CD14-positive monocyte (primary cell): ENCODE measurements around the gene STAC3. TPM values are rescaled to one million over a fixed set of nuclear protein-coding genes. Genes with fewer than 3 reads are reported as not detected.
A peak's percentile ranks its signal among the peaks of the same experiment; 100 is the strongest.

ENCODE experiments used
- DNase-seq, 3 donors: peaks; one replicate each; pipeline ENCODE4 v3.0.0-alpha.2; 2011 to 2022
- H2AFZ ChIP-seq: 2 replicates; pipeline ENCODE4 v1.6.0; 2012; ENCODE audit warnings: mild to moderate bottlenecking, low read depth, low read length, inconsistent platforms; ENCODE audit not compliant: insufficient read depth, poor library complexity, severe bottlenecking
- H3K27ac ChIP-seq, 2 donors: 1 replicate in 1 of 2; 2 replicates in 1 of 2; pipeline ENCODE4 v1.5.1; 2012 to 2013; ENCODE audit warnings: low read length in 2 of 2, control low read depth in 1 of 2, inconsistent platforms in 1 of 2, low read depth in 1 of 2, mild to moderate bottlenecking in 1 of 2
- H3K27me3 ChIP-seq, 2 donors: one replicate each; pipeline versions ENCODE4 v1.6.0 to v1.6.1; 2011 to 2013; ENCODE audit warnings: low read length in 2 of 2; ENCODE audit not compliant: control insufficient read depth in 2 of 2, insufficient read depth in 2 of 2
- H3K36me3 ChIP-seq, 2 donors: replicated peaks in 1 of 2; 1 replicate in 1 of 2; 2 replicates in 1 of 2; pipeline versions ENCODE4 v1.5.1 to v1.6.1; 2012 to 2013; ENCODE audit warnings: low read length in 2 of 2, control low read depth in 1 of 2, inconsistent platforms in 1 of 2, mild to moderate bottlenecking in 1 of 2; ENCODE audit not compliant: insufficient read depth in 2 of 2, control insufficient read depth in 1 of 2
- H3K4me1 ChIP-seq, 2 donors: 1 replicate in 1 of 2; 2 replicates in 1 of 2; pipeline versions ENCODE4 v1.5.1 to v1.6.1; 2012 to 2013; ENCODE audit warnings: low read length in 2 of 2, control low read depth in 1 of 2, inconsistent platforms in 1 of 2, mild to moderate bottlenecking in 1 of 2, moderate library complexity in 1 of 2; ENCODE audit not compliant: insufficient read depth in 2 of 2, control insufficient read depth in 1 of 2
- H3K4me2 ChIP-seq: replicated peaks from 2 replicates; pipeline ENCODE3; 2012; ENCODE audit warnings: low read length, moderate library complexity, mild to moderate bottlenecking; ENCODE audit not compliant: poor library complexity, severe bottlenecking; ENCODE audit errors: extremely low read depth
- H3K4me3 ChIP-seq, 3 experiments: fragments of 200-600 bp in 1 of 3; sonication (generic) in 1 of 3; replicated peaks in 1 of 3; 1 replicate in 2 of 3; 2 replicates in 1 of 3; pipeline ENCODE4 v1.5.1; 2011 to 2013; ENCODE audit warnings: low read length in 3 of 3, mild to moderate bottlenecking in 3 of 3, control low read depth in 2 of 3, low read depth in 2 of 3, inconsistent platforms in 1 of 3, moderate library complexity in 1 of 3
- H3K79me2 ChIP-seq: 2 replicates; pipeline ENCODE4 v1.6.0; 2012; ENCODE audit warnings: mild to moderate bottlenecking, control low read depth, inconsistent platforms, low read length, moderate library complexity; ENCODE audit not compliant: insufficient read depth
- H3K9ac ChIP-seq: 2 replicates; pipeline ENCODE4 v1.6.0; 2017; ENCODE audit warnings: low read length, mild to moderate bottlenecking; ENCODE audit not compliant: insufficient read depth, poor library complexity, severe bottlenecking
- H3K9me3 ChIP-seq, 2 donors: replicated peaks in 1 of 2; 1 replicate in 1 of 2; 2 replicates in 1 of 2; pipeline versions ENCODE4 v1.5.1 to v1.6.1; 2012 to 2013; ENCODE audit warnings: low read length in 2 of 2, control low read depth in 1 of 2; ENCODE audit not compliant: control insufficient read depth in 1 of 2, insufficient read depth in 1 of 2
- H4K20me1 ChIP-seq: 2 replicates; pipeline ENCODE4 v1.6.0; 2012; ENCODE audit warnings: mild to moderate bottlenecking, low read length, control low read depth, moderate library complexity; ENCODE audit not compliant: insufficient read depth
- H3K27ac Mint-ChIP-seq, 7 donors: one replicate each; pipeline ENCODE4 v1.8.0; 2020; ENCODE audit warnings: mild to moderate bottlenecking in 7 of 7, mixed read lengths in 7 of 7, moderate library complexity in 6 of 7, inconsistent platforms in 2 of 7
- H3K27me3 Mint-ChIP-seq, 3 donors: one replicate each; pipeline ENCODE4 v1.8.0; 2021 to 2022; ENCODE audit warnings: low read depth in 3 of 3, mild to moderate bottlenecking in 3 of 3, mixed read lengths in 3 of 3, moderate library complexity in 3 of 3, inconsistent platforms in 1 of 3
- H3K36me3 Mint-ChIP-seq, 2 donors: one replicate each; pipeline ENCODE4 v1.8.0; 2020; ENCODE audit warnings: mixed read lengths in 2 of 2, inconsistent platforms in 1 of 2, mild to moderate bottlenecking in 1 of 2
- H3K4me1 Mint-ChIP-seq: one replicate; pipeline ENCODE4 v1.8.0; 2020; ENCODE audit warnings: mild to moderate bottlenecking, mixed read lengths
- H3K4me3 Mint-ChIP-seq, 2 donors: one replicate each; pipeline ENCODE4 v1.8.0; 2020; ENCODE audit warnings: mild to moderate bottlenecking in 2 of 2, mixed read lengths in 2 of 2, moderate library complexity in 1 of 2
- H3K9me3 Mint-ChIP-seq, 7 donors: one replicate each; pipeline ENCODE4 v1.8.0; 2020 to 2022; ENCODE audit warnings: mixed read lengths in 7 of 7, mild to moderate bottlenecking in 6 of 7, moderate library complexity in 6 of 7, inconsistent platforms in 2 of 7
- CTCF ChIP-seq: fragments of 200-600 bp; IDR thresholded peaks from one replicate; pipeline ENCODE4 v1.8.0; 2022; ENCODE audit warnings: antibody characterized with exemption, mild to moderate bottlenecking
- WGBS: methylation state at CpG from one replicate; pipeline ENCODE4 v1.1.5; 2013; ENCODE audit warnings: missing lambda C conversion rate; ENCODE audit not compliant: insufficient coverage; 5-methylcytosine and 5-hydroxymethylcytosine counted together
- intact Hi-C, 2 donors: fragments of 100-400 bp; cut with micrococcal nuclease; formaldehyde crosslinking; loops; one replicate each; pipeline versions ENCODE4 v1.15.0 to v1.15.1; 2023
- polyA plus RNA-seq, 3 donors: library from polyadenylated mRNA; depleted of rRNA in 1 of 3; unstranded in 2 of 3; stranded (reverse) in 1 of 3; fragments of 300-500 nt in 2 of 3; fragments of >200 nt in 1 of 3; fragmentation: Illumina TruSeq in 2 of 3; gene quantifications; 1 replicate in 2 of 3; 2 replicates in 1 of 3; pipeline ENCODE4 v1.2.3, GENCODE V29; 2012 to 2021

The STAC3 gene
- polyA plus RNA-seq, 3 donors = 7.0 to 32.1 (median 9.1) TPM

GRCh38 chr12:57262126-57262822 lies 11.3 kb upstream of the STAC3 start:
- H3K9me3 Mint-ChIP-seq = peaks cover 0 to 2% (median 0%) of the 10 kb centered on the region in 7 donors
- Histone ChIP-seq H2AFZ (no peak overlapping the region), H3K4me3 (no peak overlapping the region), H3K27me3 (no peaks in the 10 kb centered on the region), H3K9ac (no peak overlapping the region), H4K20me1 (no peaks in the 10 kb centered on the region), H3K4me2 (no peak overlapping the region), H3K4me1 (no peaks in the 10 kb centered on the region), H3K36me3 (peaks cover 63 to 86% of the 10 kb centered on the region in 2 donors), H3K9me3 (no peaks in the 10 kb centered on the region), H3K79me2 (no peaks in the 10 kb centered on the region), H3K27ac (no peak overlapping the region)
- no peak for TF ChIP-seq CTCF
- no peaks in the 10 kb centered on the region for H3K27me3 Mint-ChIP-seq
- H3K4me1 Mint-ChIP-seq = peaks cover 2% of the 10 kb centered on the region
- no peak overlapping the region for H3K4me3 Mint-ChIP-seq
- no CpG with 5 or more reads among the region's 3 CpGs for WGBS
- DNase-seq = no peak
- intact Hi-C loops = loop anchor here (5.0 kb wide), 1 partner anchor 190 kb away; no protein-coding TSS in a partner anchor
- peaks cover 76 to 91% of the 10 kb centered on the region in 2 donors for H3K36me3 Mint-ChIP-seq
- no peak overlapping the region for H3K27ac Mint-ChIP-seq

GRCh38 chr12:57261428-57261865 lies 10.5 kb upstream of the STAC3 start:
- no peaks in the 10 kb centered on the region for H4K20me1 ChIP-seq
- no peak overlapping the region for H3K4me2 ChIP-seq
- no peaks in the 10 kb centered on the region for H3K79me2 ChIP-seq
- H3K27ac ChIP-seq = no peak overlapping the region
- peaks cover 74 to 91% of the 10 kb centered on the region in 2 donors for H3K36me3 Mint-ChIP-seq
- H2AFZ ChIP-seq = no peak overlapping the region
- WGBS = no CpG with 5 or more reads among the region's 2 CpGs
- no peaks in the 10 kb centered on the region for H3K27me3 Mint-ChIP-seq
- H3K9me3 Mint-ChIP-seq = peaks cover 0 to 2% (median 0%) of the 10 kb centered on the region in 7 donors
- no peak overlapping the region for H3K4me3 Mint-ChIP-seq
- H3K27ac Mint-ChIP-seq = peak overlapping the region in 1 of 7 donors; percentile 26
- H3K4me3 ChIP-seq = no peak overlapping the region
- no peak for DNase-seq
- H3K4me1 ChIP-seq = no peaks in the 10 kb centered on the region
- intact Hi-C loops = loop anchor here (5.0 kb wide), 1 partner anchor 191 kb away; no protein-coding TSS in a partner anchor
- peaks cover 2% of the 10 kb centered on the region for H3K4me1 Mint-ChIP-seq
- no peaks in the 10 kb centered on the region for H3K27me3 ChIP-seq
- TF ChIP-seq CTCF = no peak
- H3K36me3 ChIP-seq = peaks cover 64 to 86% of the 10 kb centered on the region in 2 donors
- no peaks in the 10 kb centered on the region for H3K9me3 ChIP-seq
- no peak overlapping the region for H3K9ac ChIP-seq
